ENCODE measurements around the gene ILK.
A peak's percentile ranks its signal among the peaks of the same experiment; 100 is the strongest.

Gene ILK

DNA sequence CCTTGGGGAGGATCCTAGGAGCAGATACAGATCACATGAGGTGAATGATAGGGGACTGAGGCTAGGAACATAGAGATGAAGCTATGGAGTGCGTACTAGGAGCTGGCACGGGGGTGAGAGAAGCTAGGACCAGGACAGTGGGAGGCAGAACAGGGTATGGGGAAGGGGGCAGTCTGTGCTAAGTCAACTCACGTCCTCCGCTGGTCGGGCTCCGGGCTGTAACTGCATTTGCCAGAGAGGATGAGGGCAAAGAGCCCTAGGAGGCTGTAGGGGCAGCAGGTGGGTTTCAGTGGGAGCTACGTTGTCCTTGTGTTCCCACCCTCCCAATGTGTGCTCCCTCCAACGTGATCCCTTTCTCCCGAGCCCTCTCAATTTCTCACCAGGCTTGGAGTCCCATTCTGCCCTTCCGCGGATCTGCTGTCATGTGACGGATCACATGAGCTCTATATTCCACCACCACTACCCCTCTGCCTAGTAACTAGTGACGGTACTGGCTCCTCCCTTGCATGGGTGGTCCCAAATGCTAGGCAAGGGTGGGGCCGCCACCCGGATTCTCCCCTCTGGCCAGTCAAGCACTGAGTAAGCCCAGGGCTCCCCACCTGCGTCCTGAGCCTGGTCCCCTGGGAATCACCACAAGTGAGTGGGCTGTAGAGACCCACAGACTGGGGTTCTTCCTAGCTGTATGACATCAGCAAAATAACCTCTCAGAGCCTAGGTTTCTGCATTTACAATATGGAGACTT lies 15.6 kb downstream of the ILK start, which contains the start of gene TPP1:
Gene TPP1 (minus strand): TSS at position 419 of the 742 bp plus-strand sequence. CDS start 22 bp downstream, at position 397.
- peak; percentile 73 to 89 (median 77) for DNase-seq (ENCODE audit: low read depth in 2 of 3, low spot score in 1 of 3)

- DNase-seq (ENCODE audit: low read depth in 2 of 3, low spot score in 1 of 3), result no peak
These were observed 17.1 kb downstream of the ILK start for GRCh38 chr11:6620636-6621035.

DNA sequence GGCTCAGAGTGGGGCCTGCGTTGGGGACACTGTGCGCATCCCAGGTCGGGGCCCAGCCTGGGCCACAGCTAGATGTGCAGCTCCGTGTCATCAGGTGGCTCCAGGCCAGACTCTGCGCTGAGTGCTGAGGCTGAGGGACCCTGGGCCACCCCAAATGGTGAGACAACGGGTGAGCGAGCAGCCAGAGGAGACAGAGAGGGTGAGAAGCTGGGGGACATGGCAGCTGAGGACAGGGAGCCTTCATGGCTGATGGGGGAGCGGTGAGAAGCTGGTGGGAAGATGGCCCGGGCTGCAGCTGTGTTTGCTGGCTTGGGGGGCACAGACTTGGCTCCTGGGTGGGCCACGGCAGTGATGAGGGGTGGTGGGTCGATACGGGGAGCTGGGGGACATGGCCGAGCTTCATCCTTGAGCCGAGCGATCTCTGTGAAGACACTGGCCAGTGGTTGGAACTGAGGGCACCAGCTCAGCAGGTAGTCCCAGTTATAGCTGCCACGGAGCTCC lies 18.2 kb downstream of the ILK start:
- no peak for DNase-seq (ENCODE audit: low read depth in 2 of 3, low spot score in 1 of 3)

- DNase-seq (ENCODE audit: low read depth in 2 of 3, low spot score in 1 of 3), result no peak
These were observed 18.9 kb downstream of the ILK start for GRCh38 chr11:6622261-6623171.

DNA sequence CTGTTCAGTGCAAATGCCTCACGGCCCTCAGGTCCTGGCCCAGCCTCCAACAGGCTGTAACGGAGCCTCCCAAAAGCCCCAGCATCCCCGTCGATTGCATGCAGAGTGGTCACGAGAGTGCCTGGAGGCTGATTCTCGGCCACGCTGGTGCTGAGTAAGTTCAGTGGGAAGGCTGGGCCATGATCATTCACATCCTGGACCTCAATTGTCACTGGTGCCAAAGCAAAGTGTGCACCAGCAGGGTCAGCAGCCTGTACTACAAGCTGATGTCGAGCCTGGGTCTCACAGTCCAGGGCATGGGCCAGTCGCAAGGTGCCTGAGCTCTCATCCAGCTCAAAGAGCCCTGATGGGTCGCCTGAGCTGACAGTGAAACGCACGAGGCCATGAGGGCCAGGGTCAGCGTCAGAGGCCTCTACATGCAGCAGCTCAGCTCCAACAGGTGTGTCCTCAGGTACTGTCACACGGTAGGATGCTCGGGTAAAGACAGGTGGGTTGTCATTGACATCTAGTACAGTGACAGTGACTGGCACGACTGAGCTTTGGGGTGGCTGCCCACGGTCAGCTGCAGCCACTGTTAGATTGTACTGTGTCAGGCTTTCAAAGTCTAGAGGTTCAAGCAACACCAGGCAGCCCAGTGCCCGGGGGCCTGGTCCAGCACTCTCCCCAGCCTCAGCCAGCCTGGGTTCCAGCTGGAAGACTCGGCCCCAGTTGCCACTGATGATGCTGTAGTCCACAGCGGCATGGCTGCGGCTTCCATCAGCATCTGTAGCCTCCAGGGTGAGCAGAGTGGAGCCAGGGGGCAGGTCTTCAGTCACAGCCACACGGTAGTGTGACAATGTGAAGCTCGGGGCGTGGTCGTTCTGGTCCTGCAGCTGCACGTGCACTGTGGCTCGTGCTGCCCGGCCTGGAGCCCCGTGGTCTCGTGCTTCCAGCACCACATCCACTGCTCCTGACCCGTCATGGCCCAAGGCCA lies 20.1 kb downstream of the ILK start:
- no peak for DNase-seq (ENCODE audit: low read depth in 2 of 3, low spot score in 1 of 3)

GRCh38 chr11:6625156-6625831 lies 21.7 kb downstream of the ILK start:
- no peak for DNase-seq (ENCODE audit: low read depth in 2 of 3, low spot score in 1 of 3)

- DNase-seq (ENCODE audit: low read depth in 2 of 3, low spot score in 1 of 3), result no peak
These were observed 22.4 kb downstream of the ILK start for GRCh38 chr11:6625832-6626420.

GRCh38 chr11:6626971-6627761 lies 23.6 kb downstream of the ILK start:
- no peak for DNase-seq (ENCODE audit: low read depth in 2 of 3, low spot score in 1 of 3)

- no peak for DNase-seq (ENCODE audit: low read depth in 2 of 3, low spot score in 1 of 3)
These were observed 24.2 kb downstream of the ILK start for GRCh38 chr11:6627762-6628241.

- no peak for DNase-seq (ENCODE audit: low read depth in 2 of 3, low spot score in 1 of 3)
These were observed 25.0 kb downstream of the ILK start for GRCh38 chr11:6628526-6628925.

DNA sequence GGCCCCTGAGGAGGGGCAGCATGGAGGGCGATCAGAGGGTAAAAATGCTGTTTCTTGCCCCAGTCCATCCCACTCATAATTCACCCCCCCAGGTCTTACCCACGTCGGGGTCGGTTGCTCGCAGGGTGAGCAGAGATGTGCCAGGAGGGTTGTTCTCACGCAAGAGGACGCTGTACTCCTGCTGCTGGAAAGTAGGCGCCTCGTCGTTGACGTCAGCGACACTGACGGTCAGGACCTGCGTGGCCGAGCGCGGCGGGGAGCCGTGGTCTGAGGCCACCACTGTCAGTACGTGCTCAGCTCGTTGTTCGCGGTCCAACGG lies 26.0 kb downstream of the ILK start:
- no peak for DNase-seq (ENCODE audit: low read depth in 2 of 3, low spot score in 1 of 3)

- no peak for DNase-seq (ENCODE audit: low read depth in 2 of 3, low spot score in 1 of 3)
These were observed 26.5 kb downstream of the ILK start for GRCh38 chr11:6629892-6630631.

- DNase-seq (ENCODE audit: low read depth in 2 of 3, low spot score in 1 of 3), result no peak
These were observed 27.2 kb downstream of the ILK start for GRCh38 chr11:6630632-6631291.

GRCh38 chr11:6631361-6631890 lies 27.9 kb downstream of the ILK start:
- DNase-seq (ENCODE audit: low read depth in 2 of 3, low spot score in 1 of 3), result no peak

GRCh38 chr11:6632116-6633073 lies 28.8 kb downstream of the ILK start:
- no peak for DNase-seq (ENCODE audit: low read depth in 2 of 3, low spot score in 1 of 3)

Data from stimulated activated CD4-positive, alpha-beta T cell treated with anti-CD3 and anti-CD28 coated beads, Interleukin-12 subunit alpha, Interleukin-12 subunit beta, amount 100 ng/mL, for 48 hours (primary cell).